Pancreas (tissue), 10 donors: ENCODE data around the gene SRRM2. TPM values are rescaled to one million over a fixed set of nuclear protein-coding genes. Genes with fewer than 3 reads are reported as not detected.

Source experiments
- ATAC-seq, 4 donors: fragments of 200-7000 bp; cut with Tn5 transposase; one replicate each; pipeline versions ENCODE4 v1.8.0 to v1.9.1; 2020; ENCODE audit warnings: mild to moderate bottlenecking in 4 of 4, moderate library complexity in 4 of 4
- DNase-seq, 6 donors: peaks; one replicate each; pipeline ENCODE4 v3.0.0-alpha.2; 2020
- FAIRE-seq: peaks from 2 replicates; lab custom pipeline; 2012; peaks lifted over from hg19 to GRCh38; lab: Jason Lieb, UNC
- H3K27ac ChIP-seq, 4 donors: fragments of 200-600 bp; sonication (generic); 1 replicate in 3 of 4; 2 replicates in 1 of 4; pipeline versions ENCODE4 v1.5.0 to v1.8.0; 2020
- H3K27me3 ChIP-seq, 4 donors: fragments of 200-600 bp; one replicate each; pipeline ENCODE4 v1.8.0; 2021
- H3K36me3 ChIP-seq, 3 donors: fragments of 200-600 bp; sonication (generic) in 1 of 3; one replicate each; pipeline versions ENCODE4 v1.5.0 to v1.8.0; 2020 to 2021
- H3K4me1 ChIP-seq, 3 donors: fragments of 200-600 bp; one replicate each; pipeline ENCODE4 v1.8.0; 2021
- H3K4me3 ChIP-seq, 4 donors: fragments of 200-600 bp; sonication (generic) in 2 of 4; one replicate each; pipeline versions ENCODE4 v1.5.0 to v1.8.0; 2020 to 2021
- H3K9me3 ChIP-seq, 4 donors: fragments of 200-600 bp; one replicate each; pipeline ENCODE4 v1.8.0; 2021
- CTCF ChIP-seq, 4 donors: fragments of 200-600 bp; sonication (generic) in 3 of 4; IDR thresholded peaks; one replicate each; pipeline versions ENCODE4 v1.5.0 to v1.8.0; 2021; ENCODE audit warnings: antibody characterized with exemption in 4 of 4
- WGBS, 2 donors: extraction: QIAGEN DNeasy Blood & Tissue Kit; methylation state at CpG; one replicate each; pipeline ENCODE4 v1.1.7; 2013; 5-methylcytosine and 5-hydroxymethylcytosine counted together
- intact Hi-C, 3 donors: fragments of 100-400 bp; cut with DNase I; formaldehyde crosslinking; loops; one replicate each; pipeline versions ENCODE4 v1.11.1 to v1.14.2; 2022
- polyA plus RNA-seq, 2 donors: library from polyadenylated mRNA; stranded (reverse); fragments of 200-250 nt; gene quantifications; one replicate each; pipeline ENCODE4 v1.2.3, GENCODE V29; 2013
- total RNA-seq, 6 donors: library from RNA; stranded (reverse); fragmentation: NEBNext Ultra II Directional in 4 of 6; extraction: Animal tissue kit (Norgen Biotek cat#: 25700) in 4 of 6; gene quantifications; one replicate each; pipeline versions ENCODE4 v1.2.1 to v1.2.4, GENCODE V29; 2021 to 2023
- donor health status: healthy with polysubstance abuse.
- donor health status: DM: no; HTN: no; CAD: no; lungs with moderate emphysema.
- donor health status: DM: no; HTN: no; CAD: no.
- donor health status: control.
- donor health status: control.
- donor health status: Bipolar disorder and iron deficiency.
- donor health status: DM: yes; HTN: yes; CAD: no.
- donor health status: DM: no; HTN: no; CAD: no.
- donor health status: DM: no; HTN: no; CAD: no.
- donor health status: DM: yes; HTN: yes; CAD: no.

SRRM2 gene
- total and polyA plus RNA-seq, 8 donors: 244 to 1,932 (median 380) TPM

DNA sequence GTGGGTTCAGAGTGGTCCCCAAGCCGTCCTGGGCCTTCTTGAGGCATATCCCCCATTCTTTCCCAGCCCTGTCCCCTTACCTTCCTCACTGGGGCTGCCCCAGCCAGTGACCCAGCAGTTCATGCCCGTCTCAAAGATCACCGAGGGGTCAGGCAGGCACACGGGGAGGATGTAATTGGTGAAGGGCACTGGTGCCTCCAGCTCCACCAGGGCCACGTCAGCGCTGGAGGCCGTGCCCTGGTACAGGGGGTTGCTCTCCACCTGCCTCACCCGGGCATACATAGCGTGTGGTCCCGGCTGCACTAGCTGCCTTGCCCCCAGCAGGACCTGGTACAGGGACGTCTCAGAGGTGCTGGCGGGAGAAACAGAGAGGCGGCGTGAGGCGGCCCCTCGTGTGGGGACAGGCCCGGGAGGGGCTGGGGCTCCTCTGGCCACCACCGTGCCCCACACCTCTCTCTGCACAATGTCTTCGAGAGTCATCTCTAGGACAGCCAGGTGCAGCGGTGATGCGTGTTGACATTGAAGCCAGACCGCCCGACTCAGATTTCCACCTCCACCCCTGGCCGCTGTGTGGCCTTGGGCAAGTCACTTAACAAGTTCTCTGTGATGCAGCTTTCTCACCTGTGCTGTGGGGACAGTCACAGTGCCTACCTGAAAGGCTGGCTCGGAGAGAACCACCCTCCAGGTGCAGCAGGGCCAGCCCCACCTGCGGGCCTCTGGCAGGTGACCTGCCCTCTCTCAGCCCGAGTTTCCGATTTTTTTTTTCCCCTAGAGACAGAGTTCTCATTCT is 38.3 kb upstream of the SRRM2 start:
- no peak overlapping the region for H3K27ac ChIP-seq
- WGBS, 2 donors: 56 to 60% methylated on average over 28 of the region's 28 CpGs
- intact Hi-C loops: no loop called here
- DNase-seq (peak in 1 of 6 donors; percentile 49), ATAC-seq (no peak), FAIRE-seq (no peak)
- H3K36me3 ChIP-seq: no peaks in the 10 kb centered on the region
- no peaks in the 10 kb centered on the region for H3K27me3 ChIP-seq
- H3K9me3 ChIP-seq: no peaks in the 10 kb centered on the region
- no peak for TF ChIP-seq CTCF (IDR thresholded peaks at IDR 0.05)
- H3K4me1 ChIP-seq: peaks cover 0 to 3% (median 0%) of the 10 kb centered on the region in 3 donors
- no peak overlapping the region for H3K4me3 ChIP-seq

DNA sequence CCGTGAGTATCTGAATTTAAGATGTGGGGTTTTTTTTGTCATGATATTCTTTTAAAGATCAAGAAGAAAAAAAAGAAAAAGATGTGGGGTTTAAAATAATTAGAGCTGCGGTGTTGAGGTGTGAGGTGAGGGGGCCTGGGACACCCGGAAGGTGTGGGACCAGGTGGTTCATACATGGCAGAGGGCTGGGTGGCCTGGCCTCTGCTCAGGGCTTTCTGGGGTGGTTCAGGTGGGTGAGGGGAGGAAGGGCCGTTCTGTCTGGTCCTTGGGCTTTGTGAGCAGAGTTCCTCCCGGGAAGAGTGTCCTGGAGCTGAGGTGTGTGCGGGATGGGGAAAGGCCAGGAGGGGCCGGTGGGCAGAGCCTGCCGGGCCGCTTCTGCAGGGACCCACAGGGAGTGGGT is 37.4 kb upstream of the SRRM2 start:
- 19 to 24% methylated on average over 7 to 9 of the region's 9 CpGs for WGBS, 2 donors
- FAIRE-seq: no peak
- Histone ChIP-seq H3K27ac (no peak overlapping the region), H3K4me3 (peak overlapping the region in 1 of 4 donors; percentile 8), H3K9me3 (no peaks in the 10 kb centered on the region), H3K4me1 (peaks cover 0 to 10% (median 0%) of the 10 kb centered on the region in 3 donors), H3K36me3 (no peaks in the 10 kb centered on the region), H3K27me3 (no peaks in the 10 kb centered on the region)
- intact Hi-C loops: no loop called here
- no peak for ATAC-seq
- TF ChIP-seq CTCF (IDR thresholded peaks at IDR 0.05): no peak
- no peak for DNase-seq

- DNase-seq: peak; percentile 41 to 86 (median 60)
- WGBS, 2 donors: 6 to 8% methylated on average over 29 to 33 of the region's 33 CpGs
- intact Hi-C loops: no loop called here
These were observed 36.9 kb upstream of the SRRM2 start for GRCh38 chr16:2715519-2715918.

GRCh38 chr16:2715966-2716885 is 36.2 kb upstream of the SRRM2 start:
- Histone ChIP-seq H3K4me3 (peak overlapping the region in 1 of 4 donors; percentile 8), H3K4me1 (peaks cover 0 to 12% (median 0%) of the 10 kb centered on the region in 3 donors), H3K27ac (no peak overlapping the region), H3K36me3 (no peaks in the 10 kb centered on the region), H3K9me3 (no peaks in the 10 kb centered on the region), H3K27me3 (no peaks in the 10 kb centered on the region)
- DNase-seq (peak in 1 of 6 donors; percentile 55), ATAC-seq (no peak), FAIRE-seq (no peak)
- 52 to 57% methylated on average over 17 of the region's 17 CpGs for WGBS, 2 donors
- intact Hi-C loops: no loop called here
- TF ChIP-seq CTCF (IDR thresholded peaks at IDR 0.05): no peak

More at GRCh38 chr16:2715519-2715918, 36.9 kb upstream of the SRRM2 start:
- no peaks in the 10 kb centered on the region for H3K9me3 ChIP-seq
- H3K36me3 ChIP-seq: no peaks in the 10 kb centered on the region
- ATAC-seq: peak; percentile 49 to 89 (median 74)
- no peaks in the 10 kb centered on the region for H3K27me3 ChIP-seq
- H3K4me1 ChIP-seq: peaks cover 0 to 12% (median 0%) of the 10 kb centered on the region in 3 donors
- TF ChIP-seq CTCF (IDR thresholded peaks at IDR 0.05): no peak
- no peak overlapping the region for H3K27ac ChIP-seq
- FAIRE-seq: no peak
- H3K4me3 ChIP-seq: peak overlapping the region in 1 of 4 donors; percentile 8
